GM23338 (cell line): ENCODE data around the gene CADPS2. TPM values are rescaled to one million over a fixed set of nuclear protein-coding genes. Genes with fewer than 3 reads are reported as not detected.

ENCODE experiments used
- ATAC-seq: fragments of 200-7000 bp; cut with Tn5 transposase; 3 replicates; pipeline ENCODE4 v1.9.1; 2020
- DNase-seq: peaks from one replicate; pipeline ENCODE4 v3.0.0-alpha.2; 2015; ENCODE audit warnings: low spot score
- H2AFZ ChIP-seq: fragments of 200-600 bp; sonication (generic); 2 replicates; pipeline ENCODE4 v1.8.0; 2016; ENCODE audit warnings: antibody characterized with exemption, mild to moderate bottlenecking, moderate library complexity
- H3F3A ChIP-seq: fragments of 200-600 bp; sonication (generic); replicated peaks from 2 replicates; pipeline ENCODE4 v1.8.0; 2017; ENCODE audit warnings: antibody characterized with exemption, mixed run types, low read depth
- H3K27ac ChIP-seq: fragments of 200-600 bp; sonication (generic); 2 replicates; pipeline ENCODE4 v1.6.1; 2016; ENCODE audit warnings: low read depth
- H3K27me3 ChIP-seq: fragments of 200-600 bp; sonication (generic); 2 replicates; pipeline ENCODE4 v1.8.0; 2016; ENCODE audit warnings: mild to moderate bottlenecking, mixed run types, moderate library complexity; ENCODE audit not compliant: insufficient read depth
- H3K36me3 ChIP-seq: fragments of 200-600 bp; sonication (generic); 2 replicates; pipeline ENCODE4 v1.8.0; 2016; ENCODE audit warnings: mild to moderate bottlenecking; ENCODE audit not compliant: insufficient read depth
- H3K4me1 ChIP-seq: fragments of 200-600 bp; sonication (generic); 2 replicates; pipeline ENCODE4 v1.8.0; 2016; ENCODE audit warnings: mild to moderate bottlenecking, moderate library complexity; ENCODE audit not compliant: insufficient read depth
- H3K4me2 ChIP-seq: fragments of 200-600 bp; sonication (generic); 2 replicates; pipeline ENCODE4 v1.7.1; 2017; ENCODE audit warnings: mixed run types
- H3K4me3 ChIP-seq: fragments of 200-600 bp; sonication (generic); 2 replicates; pipeline ENCODE4 v1.6.1; 2016; ENCODE audit warnings: mixed run types
- H3K79me2 ChIP-seq: fragments of 200-600 bp; sonication (generic); replicated peaks from 2 replicates; pipeline ENCODE4 v1.8.0; 2017; ENCODE audit warnings: mild to moderate bottlenecking; ENCODE audit not compliant: insufficient read depth
- H3K9me2 ChIP-seq: fragments of 200-600 bp; sonication (generic); 2 replicates; pipeline ENCODE4 v1.8.0; 2017; ENCODE audit not compliant: insufficient read depth
- H4K20me1 ChIP-seq: fragments of 200-600 bp; sonication (generic); replicated peaks from 2 replicates; pipeline ENCODE4 v1.8.0; 2017; ENCODE audit warnings: mild to moderate bottlenecking; ENCODE audit not compliant: insufficient read depth
- H3K27ac Mint-ChIP-seq: 2 replicates; pipeline ENCODE4 v1.8.0; 2020; ENCODE audit warnings: inconsistent platforms, mild to moderate bottlenecking, moderate library complexity, mixed read lengths
- H3K27me3 Mint-ChIP-seq: 3 replicates; pipeline ENCODE4 v1.8.0; 2022; ENCODE audit warnings: low read depth, mild to moderate bottlenecking, moderate library complexity, mixed read lengths, inconsistent platforms; ENCODE audit not compliant: insufficient read depth, poor library complexity
- H3K36me3 Mint-ChIP-seq: 3 replicates; pipeline ENCODE4 v1.8.0; 2021; ENCODE audit warnings: low read depth, mild to moderate bottlenecking, inconsistent platforms, moderate library complexity, mixed read lengths
- H3K4me1 Mint-ChIP-seq: 3 replicates; pipeline ENCODE4 v1.8.0; 2020; ENCODE audit warnings: mild to moderate bottlenecking, inconsistent platforms, mixed read lengths
- H3K4me3 Mint-ChIP-seq: 3 replicates; pipeline ENCODE4 v1.8.0; 2021; ENCODE audit warnings: moderate library complexity, mild to moderate bottlenecking, inconsistent platforms, mixed read lengths
- H3K9me3 Mint-ChIP-seq: 3 replicates; pipeline ENCODE4 v1.8.0; 2020; ENCODE audit warnings: moderate library complexity, mild to moderate bottlenecking, inconsistent platforms, mixed read lengths
- CREB1 ChIP-seq: fragments of 250-450 bp; sonication (Bioruptor Pico); IDR thresholded peaks from 2 replicates; pipeline ENCODE4 v1.5.0; 2020; ENCODE audit warnings: low read depth, mild to moderate bottlenecking, moderate library complexity
- ETS1 ChIP-seq: IDR thresholded peaks from 2 replicates; pipeline ENCODE4 v1.6.1; 2016; ENCODE audit warnings: antibody characterized with exemption
- EZH2 ChIP-seq: fragments of 200-600 bp; sonication (generic); IDR thresholded peaks from one replicate; pipeline ENCODE4 v1.8.0; 2017; ENCODE audit warnings: antibody characterized with exemption, mild to moderate bottlenecking, low read depth; ENCODE audit not compliant: unreplicated experiment
- EZH2phosphoT487 ChIP-seq: fragments of 200-600 bp; sonication (generic); IDR thresholded peaks from one replicate; pipeline ENCODE4 v1.8.1; 2018; ENCODE audit warnings: antibody characterized with exemption; ENCODE audit not compliant: unreplicated experiment
- JUNB ChIP-seq: IDR thresholded peaks from one replicate; pipeline ENCODE4 v1.6.1; 2016; ENCODE audit warnings: antibody characterized with exemption; ENCODE audit not compliant: unreplicated experiment
- NANOG ChIP-seq: IDR thresholded peaks from 2 replicates; pipeline ENCODE4 v1.6.1; 2016; ENCODE audit warnings: antibody characterized with exemption, borderline replicate concordance
- POLR2AphosphoS5 ChIP-seq: IDR thresholded peaks from 2 replicates; pipeline ENCODE4 v1.6.1; 2016; ENCODE audit warnings: antibody characterized with exemption, low read depth
- REST ChIP-seq: IDR thresholded peaks from one replicate; pipeline ENCODE4 v1.6.1; 2018; ENCODE audit warnings: antibody characterized with exemption; ENCODE audit not compliant: unreplicated experiment
- STAT1 ChIP-seq: IDR thresholded peaks from one replicate; pipeline ENCODE4 v1.6.1; 2016; ENCODE audit warnings: antibody characterized with exemption; ENCODE audit not compliant: unreplicated experiment
- ZNF114 ChIP-seq: fragments of 250-450 bp; sonication (Bioruptor Pico); IDR thresholded peaks from 2 replicates; pipeline ENCODE4 v1.5.0; 2020; ENCODE audit warnings: mild to moderate bottlenecking, moderate library complexity
- ZNF331 ChIP-seq: fragments of 250-450 bp; sonication (Bioruptor Pico); IDR thresholded peaks from 2 replicates; pipeline ENCODE4 v1.5.0; 2020; ENCODE audit warnings: low read depth, mild to moderate bottlenecking, moderate library complexity
- polyA plus RNA-seq: library from polyadenylated mRNA; unstranded; fragments of >200 nt; fragmentation: Nextera tagmentation; extraction: Ambion mirVana; gene quantifications from 2 replicates; pipeline ENCODE4 v1.2.1, GENCODE V29; 2016
- total RNA-seq: library from RNA; depleted of rRNA; stranded (reverse); fragments of >200 nt; shearing (Covaris generic); gene quantifications from 2 replicates; pipeline ENCODE4 v1.2.3, GENCODE V29; 2014

Gene CADPS2
- total and polyA plus RNA-seq, 2 experiments from 2014 or later = 16.3 to 36.9 TPM

GRCh38 chr7:122748195-122748594 is 138.1 kb downstream of the CADPS2 start (continued):
- no peak for TF ChIP-seq REST
- no peak for TF ChIP-seq POLR2AphosphoS5
- no peak for TF ChIP-seq ETS1
- TF ChIP-seq STAT1 = no peak
- TF ChIP-seq EZH2 = no peak
- TF ChIP-seq ZNF114 = no peak
- TF ChIP-seq EZH2phosphoT487 = no peak

GRCh38 chr7:122746948-122747347 is 139.3 kb downstream of the CADPS2 start:
- H3K4me1 Mint-ChIP-seq = peaks cover 66% of the 10 kb centered on the region
- no peak overlapping the region for H2AFZ ChIP-seq

GRCh38 chr7:122743211-122743610 is 143.0 kb downstream of the CADPS2 start:
- no peak overlapping the region for H3K4me2 ChIP-seq
- H3K27ac ChIP-seq = no peak overlapping the region
- Mint-ChIP-seq H3K4me3 (no peak overlapping the region), H3K9me3 (no peaks in the 10 kb centered on the region), H3K36me3 (no peaks in the 10 kb centered on the region), H3K4me1 (peaks cover 66% of the 10 kb centered on the region), H3K27ac (peak overlapping the region; percentile 69), H3K27me3 (peaks cover 4% of the 10 kb centered on the region)
- no peaks in the 10 kb centered on the region for H3K27me3 ChIP-seq
- H3K4me3 ChIP-seq = no peak overlapping the region
- TF ChIP-seq ZNF331 (CRISPR knock-in tag) (no peak), JUNB (no peak)
- H3K9me2 ChIP-seq = no peaks in the 10 kb centered on the region
- H3K36me3 ChIP-seq = no peaks in the 10 kb centered on the region
- no peaks in the 10 kb centered on the region; the same call in 1 of the 2 replicates for H3F3A ChIP-seq
- DNase-seq (no peak), ATAC-seq (peak; percentile 63)
- no peaks in the 10 kb centered on the region for H4K20me1 ChIP-seq
- peaks cover 71% of the 10 kb centered on the region for H3K4me1 ChIP-seq
- H3K79me2 ChIP-seq = no peaks in the 10 kb centered on the region
- no peak overlapping the region for H2AFZ ChIP-seq

More at GRCh38 chr7:122746948-122747347, 139.3 kb downstream of the CADPS2 start:
- no peak overlapping the region for H3K4me3 Mint-ChIP-seq
- peak; percentile 36; the same call in 2 of the 3 replicates for ATAC-seq
- TF ChIP-seq CREB1 (CRISPR knock-in tag) (no peak), NANOG (peak; percentile 42; the same call in 1 of the 2 replicates)
- H3K9me3 Mint-ChIP-seq = no peaks in the 10 kb centered on the region
- no peaks in the 10 kb centered on the region; the same call in 1 of the 2 replicates for H3K79me2 ChIP-seq
- H3K27me3 Mint-ChIP-seq = peaks cover 4% of the 10 kb centered on the region
- peak overlapping the region; percentile 46; the same call in 1 of the 2 replicates for H3K27ac ChIP-seq
- no peaks in the 10 kb centered on the region; the same call in 1 of the 2 replicates for H3F3A ChIP-seq
- H4K20me1 ChIP-seq = no peaks in the 10 kb centered on the region
- H3K4me1 ChIP-seq = peaks cover 80% of the 10 kb centered on the region
- H3K4me3 ChIP-seq = no peak overlapping the region
- H3K9me2 ChIP-seq = no peaks in the 10 kb centered on the region
- H3K36me3 ChIP-seq = no peaks in the 10 kb centered on the region
- H3K36me3 Mint-ChIP-seq = no peaks in the 10 kb centered on the region
- H3K4me2 ChIP-seq = peak overlapping the region; percentile 66
- no peak for DNase-seq
- no peaks in the 10 kb centered on the region for H3K27me3 ChIP-seq
- H3K27ac Mint-ChIP-seq = no peak overlapping the region
